IgD-negative memory B cell (primary cell): Measurements from ENCODE around the gene HSBP1L1. TPM values are rescaled to one million over a fixed set of nuclear protein-coding genes. Genes with fewer than 3 reads are reported as not detected.
"Not testable (repeated sequence)": the region's sequence is repeated elsewhere in the genome, so short reads cannot be mapped to it uniquely, and the experiment has no call there.

ENCODE experiments used
- H3K27ac Mint-ChIP-seq, 3 donors: one replicate each; pipeline ENCODE4 v1.8.0; 2020 to 2022; ENCODE audit warnings: mild to moderate bottlenecking in 3 of 3, mixed read lengths in 3 of 3, moderate library complexity in 1 of 3
- H3K27me3 Mint-ChIP-seq: one replicate; pipeline ENCODE4 v1.8.0; 2021; ENCODE audit warnings: mixed read lengths
- H3K36me3 Mint-ChIP-seq: one replicate; pipeline ENCODE4 v1.8.0; 2020; ENCODE audit warnings: mild to moderate bottlenecking, mixed read lengths
- H3K4me1 Mint-ChIP-seq, 3 donors: one replicate each; pipeline ENCODE4 v1.8.0; 2020 to 2022; ENCODE audit warnings: mixed read lengths in 3 of 3, mild to moderate bottlenecking in 1 of 3
- H3K4me3 Mint-ChIP-seq, 4 donors: one replicate each; pipeline ENCODE4 v1.8.0; 2020 to 2022; ENCODE audit warnings: mild to moderate bottlenecking in 4 of 4, mixed read lengths in 4 of 4, moderate library complexity in 3 of 4
- H3K9me3 Mint-ChIP-seq, 3 donors: one replicate each; pipeline ENCODE4 v1.8.0; 2020 to 2021; ENCODE audit warnings: mixed read lengths in 3 of 3, mild to moderate bottlenecking in 1 of 3
- polyA plus RNA-seq: library from polyadenylated mRNA; unstranded; fragments of 300-500 nt; fragmentation: Illumina TruSeq; gene quantifications from one replicate; pipeline ENCODE4 v1.2.3, GENCODE V29; 2021

The HSBP1L1 gene
- polyA plus RNA-seq, 1 donor from 2014 or later = 10.9 TPM

- Mint-ChIP-seq H3K27me3 (peaks cover 2% of the 10 kb centered on the region), H3K36me3 (no peaks in the 10 kb centered on the region), H3K4me1 (peaks cover under 1 to 9% (median 5%) of the 10 kb centered on the region in 3 donors), H3K27ac (peak overlapping the region in 1 of 3 donors; percentile 22), H3K9me3 (no peaks in the 10 kb centered on the region), H3K4me3 (peak overlapping the region in 1 of 4 donors; percentile 83)
Observed at GRCh38 chr18:79955302-79956075, 9.0 kb upstream of the HSBP1L1 start.

- Mint-ChIP-seq H3K36me3 (no peaks in the 10 kb centered on the region), H3K4me1 (peaks cover 3 to 10% (median 9%) of the 10 kb centered on the region in 3 donors), H3K27me3 (peaks cover 2% of the 10 kb centered on the region), H3K27ac (peak overlapping the region in 2 of 3 donors; percentile 22 to 86), H3K9me3 (no peaks in the 10 kb centered on the region), H3K4me3 (peak overlapping the region in 2 of 4 donors; percentile 47 to 79)
Observed at GRCh38 chr18:79956276-79956675, 8.2 kb upstream of the HSBP1L1 start.

GRCh38 chr18:79958981-79959380, 5.5 kb upstream of the HSBP1L1 start:
- H3K27ac Mint-ChIP-seq = no peak overlapping the region
- no peaks in the 10 kb centered on the region for H3K9me3 Mint-ChIP-seq
- no peaks in the 10 kb centered on the region for H3K36me3 Mint-ChIP-seq
- H3K4me3 Mint-ChIP-seq = no peak overlapping the region
- peaks cover 15 to 19% (median 16%) of the 10 kb centered on the region in 3 donors for H3K4me1 Mint-ChIP-seq
- H3K27me3 Mint-ChIP-seq = peaks cover 8% of the 10 kb centered on the region

GRCh38 chr18:79960161-79960801, 4.2 kb upstream of the HSBP1L1 start:
- not testable (repeated sequence) for H3K36me3 Mint-ChIP-seq, H3K27ac Mint-ChIP-seq, H3K9me3 Mint-ChIP-seq, H3K27me3 Mint-ChIP-seq
- H3K4me1 Mint-ChIP-seq = peaks cover 16 to 21% (median 16%) of the 10 kb centered on the region in 3 donors
- H3K4me3 Mint-ChIP-seq = peak overlapping the region in 3 of 4 donors; percentile 6 to 85 (median 78)

- H3K4me1 Mint-ChIP-seq = peaks cover 20% of the 10 kb centered on the region in 3 donors
- H3K27ac Mint-ChIP-seq = no peak overlapping the region
- H3K27me3 Mint-ChIP-seq = peaks cover 6% of the 10 kb centered on the region
- H3K36me3 Mint-ChIP-seq = no peaks in the 10 kb centered on the region
- H3K4me3 Mint-ChIP-seq = peak overlapping the region in 3 of 4 donors; percentile 6 to 85 (median 78)
- no peaks in the 10 kb centered on the region for H3K9me3 Mint-ChIP-seq
Observed at GRCh38 chr18:79960921-79961526, 3.4 kb upstream of the HSBP1L1 start.

GRCh38 chr18:79961527-79962291, 2.7 kb upstream of the HSBP1L1 start:
- peaks cover 17 to 20% (median 20%) of the 10 kb centered on the region in 3 donors for H3K4me1 Mint-ChIP-seq
- no peak overlapping the region for H3K27ac Mint-ChIP-seq
- no peaks in the 10 kb centered on the region for H3K9me3 Mint-ChIP-seq
- H3K36me3 Mint-ChIP-seq = no peaks in the 10 kb centered on the region
- H3K27me3 Mint-ChIP-seq = peaks cover 6% of the 10 kb centered on the region
- H3K4me3 Mint-ChIP-seq = peak overlapping the region in 1 of 4 donors; percentile 48

GRCh38 chr18:79962311-79962710, 2.1 kb upstream of the HSBP1L1 start:
- H3K4me3 Mint-ChIP-seq = peak overlapping the region in 1 of 4 donors; percentile 48
- H3K27me3 Mint-ChIP-seq = peaks cover 6% of the 10 kb centered on the region
- H3K27ac Mint-ChIP-seq = peak overlapping the region in 1 of 3 donors; percentile 86

GRCh38 chr18:79962835-79963657, 1.4 kb upstream of the HSBP1L1 start:
- Mint-ChIP-seq H3K27me3 (peaks cover 6% of the 10 kb centered on the region), H3K4me1 (peaks cover 17 to 22% (median 20%) of the 10 kb centered on the region in 3 donors), H3K4me3 (peak overlapping the region; percentile 46 to 92 (median 80)), H3K27ac (peak overlapping the region; percentile 49 to 86 (median 67)), H3K9me3 (no peaks in the 10 kb centered on the region), H3K36me3 (no peaks in the 10 kb centered on the region)

More at GRCh38 chr18:79962311-79962710, 2.1 kb upstream of the HSBP1L1 start:
- Mint-ChIP-seq H3K9me3 (no peaks in the 10 kb centered on the region), H3K36me3 (no peaks in the 10 kb centered on the region), H3K4me1 (peaks cover 17 to 22% (median 20%) of the 10 kb centered on the region in 3 donors)

- no peaks in the 10 kb centered on the region for H3K9me3 Mint-ChIP-seq
- peak overlapping the region in 1 of 3 donors; percentile 49 for H3K27ac Mint-ChIP-seq
- peaks cover 17 to 22% (median 20%) of the 10 kb centered on the region in 3 donors for H3K4me1 Mint-ChIP-seq
- H3K4me3 Mint-ChIP-seq = peak overlapping the region; percentile 46 to 92 (median 74)
- H3K36me3 Mint-ChIP-seq = no peaks in the 10 kb centered on the region
- H3K27me3 Mint-ChIP-seq = peaks cover 6% of the 10 kb centered on the region
Observed at GRCh38 chr18:79963658-79964329, 649 bp upstream of the HSBP1L1 start.

GRCh38 chr18:79965119-79965902, 868 bp downstream of the HSBP1L1 start:
- Mint-ChIP-seq H3K9me3 (no peaks in the 10 kb centered on the region), H3K27ac (peak overlapping the region; percentile 13 to 73 (median 64)), H3K36me3 (no peaks in the 10 kb centered on the region), H3K4me3 (peak overlapping the region; percentile 64 to 88 (median 80)), H3K27me3 (peaks cover 6% of the 10 kb centered on the region), H3K4me1 (peaks cover 22 to 26% (median 22%) of the 10 kb centered on the region in 3 donors)

- H3K27me3 Mint-ChIP-seq = no peaks in the 10 kb centered on the region
- peak overlapping the region in 1 of 3 donors; percentile 59 for H3K27ac Mint-ChIP-seq
- H3K36me3 Mint-ChIP-seq = peaks cover 2% of the 10 kb centered on the region
- no peaks in the 10 kb centered on the region for H3K9me3 Mint-ChIP-seq
- H3K4me1 Mint-ChIP-seq = peaks cover 5 to 10% (median 9%) of the 10 kb centered on the region in 3 donors
- no peak overlapping the region for H3K4me3 Mint-ChIP-seq
Observed at GRCh38 chr18:79970419-79971133, 6.1 kb downstream of the HSBP1L1 start.

GRCh38 chr18:79971211-79971952, 6.9 kb downstream of the HSBP1L1 start:
- H3K9me3 Mint-ChIP-seq = no peaks in the 10 kb centered on the region
- no peaks in the 10 kb centered on the region for H3K27me3 Mint-ChIP-seq
- peaks cover 2% of the 10 kb centered on the region for H3K36me3 Mint-ChIP-seq
- peak overlapping the region in 1 of 3 donors; percentile 42 for H3K27ac Mint-ChIP-seq
- H3K4me1 Mint-ChIP-seq = peaks cover 4 to 10% (median 8%) of the 10 kb centered on the region in 3 donors
- no peak overlapping the region for H3K4me3 Mint-ChIP-seq
